ENCODE data around the gene TAF5. TPM values are rescaled to one million over a fixed set of nuclear protein-coding genes. Genes with fewer than 3 reads are reported as not detected.
"Not testable (repeated sequence)": the region's sequence is repeated elsewhere in the genome, so short reads cannot be mapped to it uniquely, and the experiment has no call there.

The TAF5 gene
- total and polyA plus RNA-seq, 12 donors: 1.5 to 6.4 (median 3.4) TPM

GRCh38 chr10:103355906-103356599 lies 11.7 kb upstream of the TAF5 start:
- no peaks in the 10 kb centered on the region for H3K9me3 ChIP-seq (replicated peaks in 1 of 3)
- TF ChIP-seq CTCF (IDR thresholded peaks at IDR 0.05) (no peak), POLR2A (IDR thresholded peaks at IDR 0.05) (no peak)
- no peak overlapping the region for H3K4me3 ChIP-seq
- no peaks in the 10 kb centered on the region for H3K36me3 ChIP-seq (replicated peaks in 1 of 2)
- intact Hi-C loops (cut with DNase I): no loop called here
- H3K27me3 ChIP-seq: no peaks in the 10 kb centered on the region
- peak in 1 of 7 donors; percentile 9 for DNase-seq
- H3K27ac ChIP-seq: no peak overlapping the region
- no peaks in the 10 kb centered on the region for H3K4me1 ChIP-seq (replicated peaks in 1 of 2)
- WGBS, 4 donors: 71 to 79% (median 72%) methylated on average over 5 of the region's 5 CpGs

- H3K4me1 ChIP-seq (replicated peaks in 1 of 2); H3K9me3 ChIP-seq (replicated peaks in 1 of 3); intact Hi-C loops (cut with DNase I); H3K27me3 ChIP-seq; H3K27ac ChIP-seq; H3K4me3 ChIP-seq; H3K36me3 ChIP-seq (replicated peaks in 1 of 2): not testable (repeated sequence)
- WGBS, 4 donors: 89 to 96% (median 92%) methylated on average over 4 of the region's 4 CpGs
- peak in 1 of 7 donors; percentile 36 for DNase-seq
Measured at GRCh38 chr10:103359493-103359892, 8.3 kb upstream of the TAF5 start.

- DNase-seq: peak in 1 of 7 donors; percentile 45
- H3K9me3 ChIP-seq (replicated peaks in 1 of 3); H3K27ac ChIP-seq; H3K27me3 ChIP-seq; intact Hi-C loops (cut with DNase I); H3K4me3 ChIP-seq; H3K36me3 ChIP-seq (replicated peaks in 1 of 2); H3K4me1 ChIP-seq (replicated peaks in 1 of 2): not testable (repeated sequence)
- 71 to 80% (median 77%) methylated on average over 7 to 9 of the region's 9 CpGs for WGBS, 4 donors
Measured at GRCh38 chr10:103360791-103361190, 7.0 kb upstream of the TAF5 start.

- 53 to 59% (median 57%) methylated on average over 10 of the region's 10 CpGs for WGBS, 4 donors
- H3K4me3 ChIP-seq: peak overlapping the region in 3 of 4 donors; percentile 60 to 95 (median 75)
- TF ChIP-seq CTCF (IDR thresholded peaks at IDR 0.05) (no peak), POLR2A (IDR thresholded peaks at IDR 0.05) (no peak)
- H3K9me3 ChIP-seq (replicated peaks in 1 of 3): no peaks in the 10 kb centered on the region
- peak in 1 of 7 donors; percentile 50 for DNase-seq
- intact Hi-C loops (cut with DNase I): no loop called here
- H3K27ac ChIP-seq: peak overlapping the region in 4 of 5 donors; percentile 20 to 91 (median 78)
- H3K4me1 ChIP-seq (replicated peaks in 1 of 2): peaks cover 4 to 7% of the 10 kb centered on the region in 2 donors
- no peaks in the 10 kb centered on the region for H3K36me3 ChIP-seq (replicated peaks in 1 of 2)
- H3K27me3 ChIP-seq: no peaks in the 10 kb centered on the region
Measured at GRCh38 chr10:103367379-103367781, 396 bp upstream of the TAF5 start.

- Histone ChIP-seq H3K36me3 (replicated peaks in 1 of 2) (peaks cover 0 to 35% of the 10 kb centered on the region in 2 donors), H3K4me3 (no peak overlapping the region), H3K27ac (no peak overlapping the region), H3K9me3 (replicated peaks in 1 of 3) (no peaks in the 10 kb centered on the region), H3K27me3 (no peaks in the 10 kb centered on the region), H3K4me1 (replicated peaks in 1 of 2) (peaks cover 4 to 7% of the 10 kb centered on the region in 2 donors)
- DNase-seq: no peak
- intact Hi-C loops (cut with DNase I): no loop called here
- 90 to 95% (median 91%) methylated on average over 3 of the region's 3 CpGs for WGBS, 4 donors
- TF ChIP-seq POLR2A (IDR thresholded peaks at IDR 0.05) (no peak), CTCF (IDR thresholded peaks at IDR 0.05) (no peak)
Measured at GRCh38 chr10:103373544-103373943, 5.8 kb downstream of the TAF5 start.
